Effector memory CD8-positive, alpha-beta T cell (primary cell): ENCODE results near the gene GRAP2.
"Not testable (repeated sequence)": the region's sequence is repeated elsewhere in the genome, so short reads cannot be mapped to it uniquely, and the experiment has no call there.

Source experiments
- ATAC-seq: fragments of 150-1000 bp; cut with Tn5 transposase; replicated peaks from 2 replicates; pipeline ENCODE4 v1.10.0; 2021; ENCODE audit warnings: mild to moderate bottlenecking, moderate library complexity
- DNase-seq, 3 experiments: peaks; one replicate each; pipeline ENCODE4 v3.0.0; 2021
- H3K27ac Mint-ChIP-seq, 2 donors: one replicate each; pipeline ENCODE4 v1.8.0; 2022; ENCODE audit warnings: mild to moderate bottlenecking in 2 of 2, mixed read lengths in 2 of 2, moderate library complexity in 2 of 2
- H3K27me3 Mint-ChIP-seq, 2 donors: one replicate each; pipeline ENCODE4 v1.8.0; 2022; ENCODE audit warnings: mixed read lengths in 2 of 2
- H3K36me3 Mint-ChIP-seq: one replicate; pipeline ENCODE4 v1.8.0; 2022; ENCODE audit warnings: mild to moderate bottlenecking, moderate library complexity, mixed read lengths; ENCODE audit not compliant: insufficient read depth
- H3K4me1 Mint-ChIP-seq, 2 donors: one replicate each; pipeline ENCODE4 v1.8.0; 2022; ENCODE audit warnings: low read depth in 2 of 2, mixed read lengths in 2 of 2
- H3K4me3 Mint-ChIP-seq, 2 donors: one replicate each; pipeline ENCODE4 v1.8.0; 2022; ENCODE audit warnings: mild to moderate bottlenecking in 2 of 2, mixed read lengths in 2 of 2, moderate library complexity in 2 of 2
- H3K9me3 Mint-ChIP-seq, 2 donors: one replicate each; pipeline ENCODE4 v1.8.0; 2022; ENCODE audit warnings: mixed read lengths in 2 of 2
- total RNA-seq, 9 experiments: gene quantifications; one replicate each; lab custom pipeline; 2026; lab: John Stamatoyannopoulos, UW

GRAP2 gene
- 49.5 to 402 (median 116) reads per million in 9 experiments for total RNA-seq

DNA sequence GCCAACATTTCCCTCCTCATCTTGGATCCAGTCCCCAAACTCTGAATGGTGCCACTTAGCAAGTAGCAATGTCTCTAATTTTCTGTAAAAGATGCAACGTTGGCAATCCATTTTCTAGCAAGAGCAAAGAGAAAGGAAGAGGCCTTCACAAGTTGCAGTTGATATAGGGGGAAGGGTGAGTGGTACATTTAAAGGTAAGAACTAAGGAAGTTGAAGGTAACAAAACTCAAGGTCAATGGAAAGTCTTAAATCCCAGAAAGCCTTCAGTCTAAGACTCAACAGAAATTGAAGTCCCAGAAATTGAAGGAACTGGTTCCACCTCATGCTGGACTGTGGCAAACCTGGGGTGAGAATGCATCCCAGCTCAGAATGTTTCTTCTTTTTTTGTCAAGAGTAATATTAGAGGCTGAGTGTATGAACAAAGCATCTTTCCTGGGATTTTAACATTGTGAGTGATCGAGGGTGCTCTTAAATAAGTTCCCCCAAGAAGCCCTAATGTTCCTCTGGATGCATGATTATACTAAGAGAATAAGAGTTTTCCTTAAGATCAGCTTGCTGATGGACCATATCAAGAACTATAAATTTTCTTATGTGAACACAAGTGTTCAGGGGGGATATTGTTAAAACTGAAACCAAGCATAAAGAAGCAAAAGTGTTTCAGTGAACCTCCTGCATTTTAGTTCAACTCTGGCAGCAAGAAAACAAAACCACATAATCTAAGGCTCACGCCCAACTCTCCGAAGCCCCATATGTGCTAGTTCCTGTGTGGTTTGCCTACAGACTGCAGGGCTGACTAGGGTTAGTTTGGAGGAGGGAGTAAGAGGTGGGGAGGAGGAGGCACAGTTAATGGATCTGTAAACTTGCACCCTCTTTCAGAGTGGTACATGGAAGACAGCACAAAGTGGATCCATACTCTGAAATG, at the start of gene GRAP2:
Gene GRAP2 (plus strand): TSS at position 779 of the 922 bp plus-strand sequence. CDS start 46,023 bp downstream, outside the sequence.
- H3K4me3 Mint-ChIP-seq: peak within 1 kb of the TSS in 1 of 2 donors; percentile 89
- H3K4me1 Mint-ChIP-seq: peaks cover 17 to 31% of the 10 kb centered on the region in 2 donors
- H3K27me3 Mint-ChIP-seq: no peaks in the 10 kb centered on the region
- ATAC-seq: peak; percentile 98
- DNase-seq: peak; percentile 65 to 70 (median 68)
- H3K27ac Mint-ChIP-seq: peak within 1 kb of the TSS; percentile 93 to 96
- peaks cover 3% of the 10 kb centered on the region for H3K36me3 Mint-ChIP-seq
- H3K9me3 Mint-ChIP-seq: no peaks in the 10 kb centered on the region

DNA sequence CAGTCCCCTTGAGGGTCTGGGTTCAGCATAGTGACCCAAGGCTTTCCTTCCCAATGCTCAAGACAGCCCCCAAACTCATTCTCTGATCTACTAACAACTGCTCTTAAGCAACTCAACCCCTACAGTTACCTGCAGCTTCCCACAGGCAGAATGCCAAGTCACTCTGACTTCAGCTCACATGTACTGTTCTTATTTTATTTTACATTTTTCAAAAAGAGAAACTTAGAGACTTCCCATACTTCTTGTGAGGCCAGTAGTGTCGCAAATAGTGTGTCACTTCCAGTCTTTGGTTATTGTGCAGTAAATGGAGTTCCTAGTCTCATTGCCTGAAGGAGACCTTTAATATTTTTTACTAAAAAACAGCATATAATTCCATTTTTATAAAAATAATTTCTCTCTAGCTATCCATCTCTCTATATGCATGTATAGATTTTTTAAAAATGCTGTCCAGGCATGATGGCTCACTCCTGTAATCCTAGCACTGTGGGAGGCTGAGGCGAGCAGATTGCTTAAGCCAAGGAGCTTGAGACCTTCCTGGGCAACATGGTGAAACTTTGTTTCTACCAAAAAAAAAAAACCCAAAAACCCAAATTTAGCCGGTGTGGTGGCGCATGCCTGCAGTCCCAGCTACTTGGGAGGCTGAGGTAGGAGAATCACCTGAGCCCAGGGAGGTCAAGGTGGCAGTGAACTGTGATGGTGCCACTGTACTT, 49.1 kb upstream of the GRAP2 start:
- H3K4me3 Mint-ChIP-seq: no peak overlapping the region
- H3K4me1 Mint-ChIP-seq: no peaks in the 10 kb centered on the region
- ATAC-seq (no peak), DNase-seq (no peak)
- no peaks in the 10 kb centered on the region for H3K27me3 Mint-ChIP-seq
- H3K36me3 Mint-ChIP-seq: peaks cover 3% of the 10 kb centered on the region
- H3K9me3 Mint-ChIP-seq: no peaks in the 10 kb centered on the region
- no peak overlapping the region for H3K27ac Mint-ChIP-seq

DNA sequence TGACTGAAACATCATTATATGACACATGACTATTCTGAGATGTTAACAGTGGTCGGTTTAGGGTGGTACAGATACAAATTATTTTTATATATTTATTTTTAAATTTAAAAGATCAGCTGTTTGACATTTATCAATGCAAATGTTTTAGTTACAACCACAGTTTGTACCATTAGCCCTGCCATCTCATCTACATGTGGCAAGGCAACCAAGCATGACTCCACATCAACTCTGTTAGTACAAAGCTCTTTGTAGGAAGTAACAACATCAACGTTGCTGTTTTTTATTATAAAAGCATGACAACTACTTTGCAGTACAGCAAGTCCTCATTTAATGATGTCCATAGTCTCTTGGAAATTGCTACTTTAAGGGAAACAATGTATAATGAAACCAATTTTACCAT, 48.1 kb upstream of the GRAP2 start:
- H3K4me3 Mint-ChIP-seq: no peak overlapping the region
- H3K36me3 Mint-ChIP-seq: peaks cover 3% of the 10 kb centered on the region
- H3K27me3 Mint-ChIP-seq: no peaks in the 10 kb centered on the region
- ATAC-seq (no peak), DNase-seq (no peak)
- H3K9me3 Mint-ChIP-seq: no peaks in the 10 kb centered on the region
- no peak overlapping the region for H3K27ac Mint-ChIP-seq
- no peaks in the 10 kb centered on the region for H3K4me1 Mint-ChIP-seq

DNA sequence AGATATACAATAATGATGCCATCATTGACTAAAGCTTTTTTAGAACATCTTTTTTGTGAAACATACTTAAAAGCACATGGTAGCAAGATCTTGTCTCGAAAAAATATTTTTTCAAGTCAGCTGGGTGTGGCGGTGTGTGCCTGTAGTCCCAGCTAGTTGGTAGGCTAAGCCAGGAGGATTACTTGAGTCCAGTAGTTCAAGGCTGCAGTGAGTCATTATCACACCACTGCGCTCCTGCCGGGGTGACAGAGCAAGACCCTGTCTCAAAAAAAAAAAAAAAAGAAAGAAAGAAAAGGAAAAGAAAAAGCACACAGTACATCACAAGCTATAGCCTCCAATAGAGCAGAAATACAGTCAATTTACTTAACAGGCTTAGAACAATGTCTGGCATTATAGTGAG, 44.3 kb upstream of the GRAP2 start:
- H3K36me3 Mint-ChIP-seq: peaks cover 3% of the 10 kb centered on the region
- H3K4me1 Mint-ChIP-seq: peaks cover 0 to 15% of the 10 kb centered on the region in 2 donors
- peaks cover 0 to 6% of the 10 kb centered on the region in 2 donors for H3K27me3 Mint-ChIP-seq
- no peaks in the 10 kb centered on the region for H3K9me3 Mint-ChIP-seq
- no peak for DNase-seq
- H3K4me3 Mint-ChIP-seq: no peak overlapping the region
- no peak for ATAC-seq
- no peak overlapping the region for H3K27ac Mint-ChIP-seq

DNA sequence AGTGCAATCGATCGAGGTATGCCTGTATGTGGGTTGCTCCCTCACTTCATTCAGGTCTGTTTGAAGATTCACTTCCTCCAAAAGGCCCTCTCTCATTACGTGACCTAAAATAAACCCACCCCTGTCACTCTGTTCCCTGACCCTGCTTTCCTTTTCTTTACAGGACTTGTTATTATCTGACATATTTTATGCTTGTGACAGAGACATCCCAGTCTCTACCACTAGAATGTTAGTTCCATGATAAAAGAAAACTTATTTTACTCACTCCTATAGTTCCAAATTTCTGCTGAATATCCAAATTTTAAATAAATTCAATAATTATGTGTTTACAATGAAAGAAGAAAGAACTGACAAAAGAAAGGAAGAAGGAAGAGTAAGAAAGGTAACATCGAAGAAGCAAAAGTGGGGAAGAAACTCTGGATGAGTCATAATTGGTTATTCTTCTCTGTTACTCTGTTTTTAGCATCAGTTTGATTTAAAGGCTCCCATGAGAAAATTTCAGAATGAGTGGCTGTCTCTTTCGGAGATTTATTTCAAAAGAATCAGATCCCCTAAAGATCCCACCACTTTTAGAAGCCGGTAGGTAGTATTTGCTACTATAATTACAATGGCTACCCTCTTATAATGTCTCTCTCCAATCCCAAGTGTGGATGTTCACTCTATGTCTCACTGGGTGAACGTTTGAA, 40.8 kb upstream of the GRAP2 start:
- no peaks in the 10 kb centered on the region for H3K9me3 Mint-ChIP-seq
- ATAC-seq: no peak
- peaks cover 0 to 6% of the 10 kb centered on the region in 2 donors for H3K27me3 Mint-ChIP-seq
- DNase-seq: no peak
- peaks cover 3% of the 10 kb centered on the region for H3K36me3 Mint-ChIP-seq
- H3K27ac Mint-ChIP-seq: no peak overlapping the region
- H3K4me1 Mint-ChIP-seq: peaks cover 0 to 15% of the 10 kb centered on the region in 2 donors
- no peak overlapping the region for H3K4me3 Mint-ChIP-seq

DNA sequence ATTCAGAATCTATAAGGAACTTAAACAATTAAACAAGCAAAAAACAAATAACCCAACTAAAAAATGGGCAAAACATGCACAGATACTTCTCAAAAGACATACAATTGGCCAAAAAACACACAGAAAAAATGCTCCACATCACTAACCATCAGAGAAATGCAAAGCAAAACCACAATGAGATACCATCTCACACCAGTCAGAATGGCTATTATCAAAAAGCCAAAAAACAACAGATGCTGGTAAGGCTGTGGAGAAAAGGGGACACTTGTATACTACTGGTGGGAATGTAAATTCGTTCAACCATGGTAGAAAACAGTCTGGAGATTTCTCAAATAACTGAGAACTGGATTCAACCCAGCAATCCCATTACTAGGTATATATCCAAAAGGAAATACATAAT, 32.1 kb upstream of the GRAP2 start:
- Mint-ChIP-seq H3K4me1 (peaks cover 0 to 6% of the 10 kb centered on the region in 2 donors), H3K4me3 (no peak overlapping the region), H3K27me3 (no peaks in the 10 kb centered on the region), H3K36me3 (no peaks in the 10 kb centered on the region), H3K9me3 (peaks cover 0 to 3% of the 10 kb centered on the region in 2 donors), H3K27ac (no peak overlapping the region)
- no peak for DNase-seq
- no peak for ATAC-seq

DNA sequence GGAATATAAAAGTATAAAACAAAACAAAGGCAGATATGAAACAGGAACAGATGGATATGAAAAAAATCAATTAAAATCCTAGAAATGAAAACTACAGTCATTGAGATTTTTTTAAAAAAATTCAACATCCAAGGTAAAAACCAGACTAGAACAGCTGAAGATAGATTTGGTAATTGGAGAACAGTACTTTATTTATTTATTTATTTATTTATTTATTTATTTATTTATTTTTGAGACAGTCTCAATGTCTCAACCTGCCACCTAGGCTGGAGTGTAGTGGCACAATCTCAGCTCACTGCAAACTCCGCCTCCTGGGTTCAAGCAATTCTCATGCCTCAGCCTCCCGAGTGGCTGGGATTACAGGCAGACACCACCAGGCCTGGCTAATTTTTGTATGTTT, 31.1 kb upstream of the GRAP2 start:
- H3K27me3 Mint-ChIP-seq, H3K4me3 Mint-ChIP-seq, DNase-seq, H3K36me3 Mint-ChIP-seq, H3K9me3 Mint-ChIP-seq, H3K27ac Mint-ChIP-seq, H3K4me1 Mint-ChIP-seq, ATAC-seq: not testable (repeated sequence)

DNA sequence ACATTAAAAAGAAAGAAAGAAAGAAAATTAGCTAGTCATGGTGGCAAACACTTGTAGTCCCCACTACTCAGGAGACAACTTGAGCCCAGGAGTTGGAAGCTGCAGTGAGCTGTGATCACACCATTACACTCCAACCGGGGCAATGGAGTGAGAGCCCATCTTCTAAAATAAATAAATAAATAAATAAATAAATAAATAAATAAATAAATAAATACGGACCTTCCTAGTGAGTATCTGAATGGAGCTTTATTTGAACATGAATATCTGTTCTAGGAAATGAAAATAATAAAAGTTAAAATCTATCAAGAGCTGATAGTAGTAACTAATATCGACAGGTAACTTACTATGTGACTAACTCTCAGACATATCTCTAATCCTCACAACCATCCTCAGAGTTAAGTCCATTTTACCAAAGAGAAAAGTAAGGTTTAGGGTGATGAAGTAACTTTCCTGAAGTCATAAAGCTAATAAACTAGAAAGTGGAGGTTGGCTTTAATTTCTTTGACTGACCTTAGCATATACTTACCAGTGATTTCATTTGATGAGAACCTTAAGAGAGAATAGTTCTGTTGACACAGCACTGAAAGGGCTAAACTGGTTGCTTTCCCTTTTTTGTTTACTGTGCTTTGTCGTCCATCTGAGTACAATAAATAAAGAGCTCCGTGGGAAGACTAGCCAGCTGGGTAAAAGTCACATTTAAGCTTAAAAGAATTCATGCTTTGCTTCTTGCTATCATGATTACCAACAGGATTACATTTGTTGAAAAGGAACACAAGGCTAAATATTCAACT, 29.7 kb upstream of the GRAP2 start:
- DNase-seq (no peak), ATAC-seq (no peak)
- Mint-ChIP-seq H3K27me3 (no peaks in the 10 kb centered on the region), H3K27ac (no peak overlapping the region), H3K36me3 (no peaks in the 10 kb centered on the region), H3K4me1 (peaks cover 0 to 4% of the 10 kb centered on the region in 2 donors), H3K4me3 (no peak overlapping the region), H3K9me3 (peaks cover 0 to 3% of the 10 kb centered on the region in 2 donors)

DNA sequence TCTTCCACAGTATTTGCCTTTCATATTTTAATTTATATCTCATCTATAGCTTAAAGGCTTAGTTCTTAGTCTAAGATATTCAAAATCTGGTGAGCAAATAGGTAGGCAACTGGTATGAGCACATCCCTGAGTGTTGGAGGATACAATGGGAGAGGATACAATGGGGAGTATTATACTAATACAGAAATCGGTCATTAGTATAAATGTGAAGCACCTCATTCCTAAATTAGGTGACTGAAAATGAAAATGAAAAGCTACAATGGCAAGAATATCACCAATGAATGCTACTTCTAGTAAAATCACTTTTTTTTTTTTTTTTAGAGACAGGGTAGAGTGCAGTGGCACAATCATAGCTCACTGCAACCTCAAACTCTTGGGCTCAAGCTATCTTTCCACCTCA, 28.3 kb upstream of the GRAP2 start:
- no peak overlapping the region for H3K27ac Mint-ChIP-seq

DNA sequence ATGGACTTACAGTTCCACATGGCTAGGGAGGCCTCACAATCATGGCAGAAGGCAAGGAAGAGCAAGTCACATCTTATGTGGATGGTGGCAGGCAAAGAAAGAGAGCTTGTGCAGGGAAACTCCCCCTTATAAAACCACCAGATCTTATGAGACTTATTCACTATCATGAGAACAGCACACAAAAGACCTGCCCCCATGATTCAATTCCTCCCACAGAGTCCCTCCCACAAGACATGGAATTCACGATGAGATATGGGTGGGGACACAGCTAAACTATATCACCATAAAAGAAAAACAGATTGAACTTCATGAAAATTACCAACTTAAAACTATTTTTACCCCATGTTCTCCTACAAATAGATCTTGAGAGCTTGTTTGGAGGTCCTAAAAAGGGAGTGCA, 26.9 kb upstream of the GRAP2 start:
- no peaks in the 10 kb centered on the region for H3K27me3 Mint-ChIP-seq
- DNase-seq (no peak), ATAC-seq (no peak)
- H3K4me1 Mint-ChIP-seq: no peaks in the 10 kb centered on the region
- H3K27ac Mint-ChIP-seq: no peak overlapping the region
- H3K9me3 Mint-ChIP-seq: peaks cover 0 to under 1% of the 10 kb centered on the region in 2 donors
- no peaks in the 10 kb centered on the region for H3K36me3 Mint-ChIP-seq
- H3K4me3 Mint-ChIP-seq: no peak overlapping the region

More for the DNA sequence above, 28.3 kb upstream of the GRAP2 start:
- Mint-ChIP-seq H3K4me3 (no peak overlapping the region), H3K9me3 (peaks cover 0 to 3% of the 10 kb centered on the region in 2 donors), H3K27me3 (no peaks in the 10 kb centered on the region), H3K4me1 (peaks cover 0 to 4% of the 10 kb centered on the region in 2 donors), H3K36me3 (no peaks in the 10 kb centered on the region)
- no peak for DNase-seq
- no peak for ATAC-seq

DNA sequence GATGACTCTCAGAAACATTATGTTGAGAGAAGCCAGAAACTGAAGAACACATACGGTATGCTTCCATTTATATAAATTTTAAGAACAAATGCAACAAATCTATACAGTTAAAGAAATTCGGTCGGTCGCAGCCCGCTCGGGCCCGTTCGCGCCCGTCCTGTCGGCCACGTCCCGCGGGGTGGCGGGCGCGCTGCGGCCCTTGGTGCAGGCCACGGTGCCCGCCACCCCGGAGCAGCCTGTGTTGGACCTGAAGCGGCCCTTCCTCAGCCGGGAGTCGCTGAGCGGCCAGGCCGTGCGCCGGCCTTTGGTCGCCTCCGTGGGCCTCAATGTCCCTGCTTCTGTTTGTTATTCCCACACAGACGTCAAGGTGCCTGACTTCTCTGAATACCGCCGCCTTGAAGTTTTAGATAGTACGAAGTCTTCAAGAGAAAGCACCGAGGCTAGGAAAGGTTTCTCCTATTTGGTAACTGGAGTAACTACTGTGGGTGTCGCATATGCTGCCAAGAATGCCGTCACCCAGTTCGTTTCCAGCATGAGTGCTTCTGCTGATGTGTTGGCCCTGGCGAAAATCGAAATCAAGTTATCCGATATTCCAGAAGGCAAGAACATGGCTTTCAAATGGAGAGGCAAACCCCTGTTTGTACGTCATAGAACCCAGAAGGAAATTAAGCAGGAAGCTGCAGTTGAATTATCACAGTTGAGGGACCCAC, 25.6 kb upstream of the GRAP2 start:
- ATAC-seq: peak; percentile 54
- H3K9me3 Mint-ChIP-seq, DNase-seq: not testable (repeated sequence)

DNA sequence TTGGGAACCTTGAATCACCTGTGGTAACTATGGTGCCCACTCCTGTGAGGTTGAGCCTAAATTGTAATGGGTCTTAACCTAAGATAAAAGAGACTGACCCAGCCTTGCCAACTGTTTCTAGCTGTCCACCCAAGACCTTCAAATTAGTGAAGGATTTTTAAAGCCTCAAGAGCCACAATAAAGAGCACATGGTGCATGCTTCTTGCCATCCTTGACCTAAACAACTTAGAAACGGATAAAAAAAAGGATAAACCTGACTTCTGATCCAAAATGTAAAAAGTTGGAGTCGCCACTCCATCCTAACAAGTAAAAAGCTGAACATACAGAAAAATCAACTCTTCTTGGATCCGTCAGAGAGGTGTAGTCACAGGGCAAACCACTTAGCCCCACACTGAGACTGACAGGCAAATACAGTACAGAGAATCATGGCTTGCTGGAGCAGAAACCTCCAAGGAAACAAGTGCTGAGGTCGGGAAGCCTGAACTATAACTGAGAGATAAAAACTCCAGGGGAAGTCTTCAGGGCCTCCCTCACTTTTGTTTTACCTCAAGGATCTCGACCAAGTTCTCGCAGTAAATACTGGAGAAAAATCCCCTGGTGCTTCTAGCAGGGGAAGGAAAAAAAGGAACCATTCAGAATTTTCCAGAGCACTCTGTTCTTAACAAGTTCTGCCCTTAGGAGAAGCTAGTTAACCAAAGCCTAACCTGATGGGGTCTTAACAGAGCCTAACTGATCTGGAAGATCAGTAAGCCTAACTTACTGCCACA, 23.6 kb upstream of the GRAP2 start:
- no peaks in the 10 kb centered on the region for H3K4me1 Mint-ChIP-seq
- ATAC-seq (no peak), DNase-seq (no peak)
- no peaks in the 10 kb centered on the region for H3K9me3 Mint-ChIP-seq
- H3K36me3 Mint-ChIP-seq: no peaks in the 10 kb centered on the region
- no peaks in the 10 kb centered on the region for H3K27me3 Mint-ChIP-seq
- H3K27ac Mint-ChIP-seq: no peak overlapping the region
- no peak overlapping the region for H3K4me3 Mint-ChIP-seq

More for the DNA sequence above, 25.6 kb upstream of the GRAP2 start:
- not testable (repeated sequence) for H3K36me3 Mint-ChIP-seq, H3K4me3 Mint-ChIP-seq, H3K27ac Mint-ChIP-seq, H3K4me1 Mint-ChIP-seq, H3K27me3 Mint-ChIP-seq
